K562 (cell line): ENCODE data around the gene SELPLG. TPM values are rescaled to one million over a fixed set of nuclear protein-coding genes. Genes with fewer than 3 reads are reported as not detected.

Experiments used
- ATAC-seq: fragments of 200-7000 bp; cut with Tn5 transposase; 3 replicates; pipeline ENCODE4 v1.9.1; 2020; ENCODE audit warnings: moderate library complexity
- BruUV-seq: library from RNA; stranded (reverse); fragments of 400-500 nt; replicated peaks from 2 replicates; lab custom pipeline; 2021; lab: Mats Ljungman, UMichigan
- CTCF ChIA-PET: fragments of 300-600 bp; formaldehyde crosslinking; extraction: SDS; loops from one replicate; lab custom pipeline; 2021; ENCODE audit warnings: low intra/inter-chr PET ratio; lab: Yijun Ruan, JAX
- POLR2A ChIA-PET: fragments of 300-600, 350-650 bp; sonication (Branson Sonifier 250); formaldehyde crosslinking; extraction: SDS; loops from one replicate; lab custom pipeline; 2021; ENCODE audit warnings: antibody characterized with exemption, inconsistent platforms; lab: Yijun Ruan, JAX
- DNase-seq, 4 experiments: peaks; one replicate each; pipeline versions ENCODE4 v3.0.0 to v3.0.0-alpha.2; 2011 to 2018; ENCODE audit warnings: low spot score in 3 of 4, mixed read lengths in 3 of 4; ENCODE audit errors: extremely low read depth in 1 of 4
- FAIRE-seq: peaks from 2 replicates; lab custom pipeline; 2011; peaks lifted over from hg19 to GRCh38; lab: Jason Lieb, UNC
- H2AFZ ChIP-seq: 2 replicates; pipeline ENCODE4 v1.6.0; 2011; ENCODE audit warnings: low read depth, low read length, control low read depth, inconsistent platforms
- H3K27ac ChIP-seq: fragments of 200-600 bp; 3 replicates; pipeline ENCODE4 v1.8.0; 2011; ENCODE audit warnings: low read depth, mild to moderate bottlenecking, control low read depth, inconsistent platforms, low read length, moderate library complexity, mixed read lengths; ENCODE audit errors: extremely low read depth
- H3K27me3 ChIP-seq, 2 experiments: fragments of 300-600 bp in 1 of 2; 2 replicates in 1 of 2; 3 replicates in 1 of 2; pipeline versions ENCODE4 v1.6.0 to v1.8.0; 2011; ENCODE audit warnings: inconsistent platforms in 2 of 2, low read length in 2 of 2, mild to moderate bottlenecking in 1 of 2, mixed read lengths in 1 of 2, moderate library complexity in 1 of 2; ENCODE audit not compliant: control insufficient read depth in 2 of 2, insufficient read depth in 2 of 2
- H3K36me3 ChIP-seq: fragments of 300-600 bp; 3 replicates; pipeline ENCODE4 v1.8.0; 2011; ENCODE audit warnings: mild to moderate bottlenecking, low read length, inconsistent platforms; ENCODE audit not compliant: control insufficient read depth, insufficient read depth
- H3K4me1 ChIP-seq, 2 experiments: fragments of 200-600 bp in 1 of 2; replicated peaks in 1 of 2; 2 replicates in 1 of 2; 3 replicates in 1 of 2; pipeline versions ENCODE4 v1.5.1 to v1.8.0; 2011; ENCODE audit warnings: inconsistent platforms in 2 of 2, low read length in 2 of 2, mild to moderate bottlenecking in 1 of 2, mixed read lengths in 1 of 2, moderate library complexity in 1 of 2; ENCODE audit not compliant: control insufficient read depth in 2 of 2, insufficient read depth in 2 of 2
- H3K4me2 ChIP-seq: 2 replicates; pipeline ENCODE4 v1.6.1; 2011; ENCODE audit warnings: low read length, control low read depth, inconsistent platforms, mixed read lengths; ENCODE audit not compliant: insufficient read depth
- H3K4me3 ChIP-seq: fragments of 200-600 bp; sonication (generic), shearing (Covaris generic); 2 replicates; pipeline ENCODE4 v1.5.1; 2016; ENCODE audit warnings: control low read depth, inconsistent platforms
- H3K79me2 ChIP-seq: fragments of 200-600 bp; 3 replicates; pipeline ENCODE4 v1.8.0; 2011; ENCODE audit warnings: low read length, inconsistent platforms; ENCODE audit not compliant: control insufficient read depth, insufficient read depth
- H3K9ac ChIP-seq, 2 experiments: 2 replicates each; pipeline versions ENCODE4 v1.6.0 to v1.6.1; 2011; ENCODE audit warnings: low read depth in 2 of 2, low read length in 2 of 2, control low read depth in 1 of 2, inconsistent platforms in 1 of 2, mild to moderate bottlenecking in 1 of 2, mixed read lengths in 1 of 2; ENCODE audit not compliant: insufficient read depth in 1 of 2
- H3K9me1 ChIP-seq: one replicate; pipeline ENCODE4 v1.6.0; 2011; ENCODE audit warnings: inconsistent platforms, mild to moderate bottlenecking, low read length, moderate library complexity; ENCODE audit not compliant: control insufficient read depth, insufficient read depth
- H3K9me3 ChIP-seq: replicated peaks from 2 replicates; pipeline ENCODE4 v1.5.1; 2011; ENCODE audit warnings: low read depth, low read length, inconsistent platforms; ENCODE audit not compliant: control insufficient read depth, insufficient read depth
- H4K20me1 ChIP-seq: replicated peaks from 2 replicates; pipeline ENCODE4 v1.6.1; 2011; ENCODE audit warnings: low read length, inconsistent platforms, mixed read lengths; ENCODE audit not compliant: control insufficient read depth, insufficient read depth
- BRF2 ChIP-seq: IDR thresholded peaks from 3 replicates; pipeline ENCODE4 v1.6.1; 2011; ENCODE audit warnings: borderline replicate concordance, mild to moderate bottlenecking; ENCODE audit not compliant: insufficient read length, insufficient read depth
- CHD2 ChIP-seq: IDR thresholded peaks from 2 replicates; pipeline ENCODE4 v1.6.1; 2011; ENCODE audit warnings: low read depth, low read length
- DMBX1 ChIP-seq: fragments of 250-450 bp; sonication (Bioruptor Pico); IDR thresholded peaks from 2 replicates; pipeline ENCODE4 v1.8.0; 2022; ENCODE audit warnings: inconsistent platforms, mild to moderate bottlenecking, moderate library complexity, borderline replicate concordance
- FIP1L1 ChIP-seq: fragments of 200-400 bp; formaldehyde crosslinking; IDR thresholded peaks from 2 replicates; pipeline ENCODE4 v1.6.1; 2018; ENCODE audit warnings: mild to moderate bottlenecking, low read depth, low read length; ENCODE audit not compliant: poor library complexity, severe bottlenecking
- FOSL1 ChIP-seq: fragments of 200-800 bp; sonication (Bioruptor generic); conservative IDR thresholded peaks from 2 replicates; pipeline ENCODE4 v1.6.1; 2016; ENCODE audit warnings: missing genetic modification characterization, missing compliant biosample characterization
- GTF2F1 ChIP-seq: IDR thresholded peaks from 2 replicates; pipeline ENCODE4 v1.6.1; 2011; ENCODE audit warnings: low read depth, low read length, improper control_type of control experiment
- NCOA2 ChIP-seq, 2 experiments: fragments of 450-650 bp; IDR thresholded peaks; 2 replicates each; pipeline ENCODE4 v1.6.1; 2018; ENCODE audit warnings: mild to moderate bottlenecking in 2 of 2, moderate library complexity in 1 of 2; ENCODE audit not compliant: partially characterized antibody in 2 of 2
- NFXL1 ChIP-seq: fragments of 450-650 bp; formaldehyde crosslinking; IDR thresholded peaks from 2 replicates; pipeline ENCODE4 v1.4.0; 2021; ENCODE audit warnings: mild to moderate bottlenecking
- PML ChIP-seq: IDR thresholded peaks from 2 replicates; pipeline ENCODE4 v1.6.1; 2012; ENCODE audit warnings: low read length, inconsistent platforms
- RBM25 ChIP-seq: fragments of 200-400 bp; formaldehyde crosslinking; IDR thresholded peaks from 2 replicates; pipeline ENCODE4 v1.6.1; 2018; ENCODE audit warnings: low read length, low read depth, moderate library complexity; ENCODE audit not compliant: severe bottlenecking
- TRIM25 ChIP-seq: fragments of 450-650 bp; IDR thresholded peaks from 2 replicates; pipeline ENCODE4 v1.7.0; 2016; ENCODE audit warnings: borderline replicate concordance
- ZNF507 ChIP-seq: conservative IDR thresholded peaks from 2 replicates; pipeline ENCODE4 v1.6.1; 2017; ENCODE audit warnings: missing genetic modification characterization, missing compliant biosample characterization
- WGBS: fragments of 100-300 bp; shearing (Covaris generic); methylation state at CpG from one replicate; pipeline ENCODE4 v1.1.6; 2016; ENCODE audit warnings: low coverage, mixed read lengths; ENCODE audit not compliant: insufficient coverage; ENCODE audit errors: missing lambda C conversion rate; 5-methylcytosine and 5-hydroxymethylcytosine counted together
- in situ Hi-C: fragments of 300-500 bp; cut with MboI; formaldehyde crosslinking; loops from 4 replicates; pipeline ENCODE4 v1.15.0; 2018; ENCODE audit warnings: inconsistent platforms, mixed read lengths
- intact Hi-C: fragments of 100-400 bp; cut with micrococcal nuclease; formaldehyde crosslinking; loops from 2 replicates; pipeline ENCODE4 v1.14.2; 2022
- polyA plus RNA-seq, 8 experiments: library from polyadenylated mRNA; depleted of rRNA in 4 of 8; stranded (reverse) in 5 of 8; unstranded in 3 of 8; fragments of >200 nt; fragmentation: Nextera tagmentation in 2 of 8; fragmentation: Illumina TruSeq in 1 of 8; extraction: Ambion mirVana in 2 of 8; extraction: Trizol in 1 of 8; gene quantifications; 2 replicates each; pipeline versions ENCODE4 v1.2.1 to v1.2.3, GENCODE V29; 2011 to 2014; ENCODE audit warnings: inconsistent platforms in 1 of 8, missing spikeins in 1 of 8
- total RNA-seq, 7 experiments: library from RNA; depleted of rRNA in 6 of 7; stranded (reverse); fragments of >200 nt in 6 of 7; fragmentation: Illumina TruSeq in 2 of 7; extraction: Trizol in 2 of 7; gene quantifications; 2 replicates each; pipeline versions ENCODE4 v1.2.1 to v1.2.3, GENCODE V29; 2011 to 2021; ENCODE audit warnings: low replicate concordance in 1 of 7

Gene SELPLG
- total and polyA plus RNA-seq, 9 of the 15 experiments (the other 6 are each of a cell fraction or from before 2014, with no cell fraction given) = 0.22 to 10.2 (median 1.7) TPM

GRCh38 chr12:108586306-108586705, 47.4 kb downstream of the SELPLG start:
- no peak overlapping the region for H3K4me3 ChIP-seq
- no peaks in the 10 kb centered on the region; the same call in 1 of the 2 replicates for H4K20me1 ChIP-seq
- no peak overlapping the region for H2AFZ ChIP-seq
- DNase-seq (no peak), FAIRE-seq (no peak), ATAC-seq (no peak)
- no TSS peak for BruUV-seq
- no peaks in the 10 kb centered on the region for H3K9me1 ChIP-seq
- H3K27me3 ChIP-seq = peaks cover 2 to 51% of the 10 kb centered on the region in 2 experiments; a peak in 4 of 5 replicates
- intact Hi-C loops = no loop called here
- ChIA-PET CTCF (no interaction called here), POLR2A (interaction anchor here (0.5 to 1.6 kb wide), 4 partner anchors 10 to 18 kb away, joined by 3 to 5 read pairs (median 4); no protein-coding TSS in a partner anchor)
- no peak overlapping the region for H3K4me2 ChIP-seq
- no peaks in the 10 kb centered on the region for H3K9me3 ChIP-seq
- in situ Hi-C loops = no loop called here
- no peak overlapping the region for H3K27ac ChIP-seq
- 8% methylated on average over 10 of the region's 11 CpGs for WGBS
- H3K79me2 ChIP-seq = no peaks in the 10 kb centered on the region
- TF ChIP-seq RBM25 (peak; percentile 8), CHD2 (no peak), FOSL1 (tag) (no peak)
- H3K9ac ChIP-seq = no peak overlapping the region
- H3K36me3 ChIP-seq = no peaks in the 10 kb centered on the region
- H3K4me1 ChIP-seq = peaks cover 0 to 12% of the 10 kb centered on the region in 2 experiments; a peak in 1 of 5 replicates

GRCh38 chr12:108585864-108586263, 47.8 kb downstream of the SELPLG start:
- BruUV-seq = no TSS peak
- H3K9me1 ChIP-seq = no peaks in the 10 kb centered on the region
- H2AFZ ChIP-seq = no peak overlapping the region
- CTCF ChIA-PET = no interaction called here
- peaks cover 0 to 12% of the 10 kb centered on the region in 2 experiments; a peak in 1 of 5 replicates for H3K4me1 ChIP-seq
- H3K4me2 ChIP-seq = no peak overlapping the region
- WGBS = 2% methylated on average over 4 of the region's 4 CpGs
- ATAC-seq (no peak), FAIRE-seq (no peak), DNase-seq (no peak)
- POLR2A ChIA-PET = interaction anchor here (0.5 to 1.6 kb wide), 4 partner anchors 10 to 18 kb away, joined by 3 to 5 read pairs (median 4); no protein-coding TSS in a partner anchor
- no peaks in the 10 kb centered on the region; the same call in 1 of the 2 replicates for H4K20me1 ChIP-seq
- in situ Hi-C loops = no loop called here
- no peak for TF ChIP-seq NFXL1 (CRISPR knock-in tag)
- TF ChIP-seq BRF2 = no peak
- no peak for TF ChIP-seq GTF2F1
- no peak for TF ChIP-seq FIP1L1
- no peak for TF ChIP-seq ZNF507 (tag)
- no peak for TF ChIP-seq NCOA2 (IDR thresholded peaks at IDR 0.05; ENCODE audit: partially characterized antibody in 2 of 2)
- TF ChIP-seq PML = no peak
- no peak for TF ChIP-seq DMBX1 (CRISPR knock-in tag)
- no peak for TF ChIP-seq TRIM25
- H3K9me3 ChIP-seq = no peaks in the 10 kb centered on the region
- intact Hi-C loops = no loop called here
- H3K27ac ChIP-seq = no peak overlapping the region
- no peak overlapping the region for H3K4me3 ChIP-seq
- no peaks in the 10 kb centered on the region for H3K36me3 ChIP-seq
- H3K27me3 ChIP-seq = peaks cover 2 to 47% of the 10 kb centered on the region in 2 experiments; a peak in 4 of 5 replicates
- no peak overlapping the region for H3K9ac ChIP-seq
- no peaks in the 10 kb centered on the region for H3K79me2 ChIP-seq
